ENCODE results near the gene NPAS2. TPM values are rescaled to one million over a fixed set of nuclear protein-coding genes. Genes with fewer than 3 reads are reported as not detected.

NPAS2 gene
- total RNA-seq, 1 donor from 2014 or later: 39.4 TPM

GRCh38 chr2:100802066-100802465 is 17.9 kb upstream of the NPAS2 start:
- peaks cover 4% of the 10 kb centered on the region for H3K27me3 Mint-ChIP-seq (ENCODE audit: insufficient read depth, low read depth)
- Histone ChIP-seq H3K27ac (no peak overlapping the region), H3K9ac (no peak overlapping the region), H3F3A (ENCODE audit: low read depth) (no peaks in the 10 kb centered on the region), H3K4me1 (no peaks in the 10 kb centered on the region), H3K79me2 (ENCODE audit: low read depth) (no peaks in the 10 kb centered on the region), H2AFZ (replicated peaks) (no peak overlapping the region), H4K20me1 (ENCODE audit: low read depth) (no peaks in the 10 kb centered on the region), H3K4me3 (no peak overlapping the region), H3K36me3 (no peaks in the 10 kb centered on the region), H3K9me3 (ENCODE audit: low read depth) (no peaks in the 10 kb centered on the region), H3K27me3 (no peaks in the 10 kb centered on the region), H3K4me2 (no peak overlapping the region)
- TF ChIP-seq CTCF (IDR thresholded peaks at IDR 0.05): no peak
- no peak for TF ChIP-seq EZH2phosphoT487 (IDR thresholded peaks at IDR 0.05)
- no peak for TF ChIP-seq EZH2 (IDR thresholded peaks at IDR 0.05)
- no peak overlapping the region for H3K4me3 Mint-ChIP-seq
- H3K9me3 Mint-ChIP-seq: no peaks in the 10 kb centered on the region
- H3K4me1 Mint-ChIP-seq: no peaks in the 10 kb centered on the region
- DNase-seq (ENCODE audit: low spot score): no peak
- no peaks in the 10 kb centered on the region for H3K36me3 Mint-ChIP-seq
- H3K27ac Mint-ChIP-seq: no peak overlapping the region

- no peak overlapping the region for H3K27ac ChIP-seq
- no peaks in the 10 kb centered on the region for H3K27me3 ChIP-seq
- Mint-ChIP-seq H3K4me1 (no peaks in the 10 kb centered on the region), H3K4me3 (no peak overlapping the region), H3K9me3 (no peaks in the 10 kb centered on the region), H3K36me3 (no peaks in the 10 kb centered on the region), H3K27ac (no peak overlapping the region), H3K27me3 (ENCODE audit: insufficient read depth, low read depth) (peaks cover 4% of the 10 kb centered on the region)
- H3K4me1 ChIP-seq: no peaks in the 10 kb centered on the region
- TF ChIP-seq EZH2phosphoT487 (IDR thresholded peaks at IDR 0.05): no peak
- TF ChIP-seq EZH2 (IDR thresholded peaks at IDR 0.05): no peak
- no peak overlapping the region for H3K4me3 ChIP-seq
- DNase-seq (ENCODE audit: low spot score): no peak
- H3K9me3 ChIP-seq (ENCODE audit: low read depth): no peaks in the 10 kb centered on the region
- no peaks in the 10 kb centered on the region for H3K36me3 ChIP-seq
- H4K20me1 ChIP-seq (ENCODE audit: low read depth): no peaks in the 10 kb centered on the region
- H3F3A ChIP-seq (ENCODE audit: low read depth): no peaks in the 10 kb centered on the region
- H3K4me2 ChIP-seq: no peak overlapping the region
- H3K79me2 ChIP-seq (ENCODE audit: low read depth): no peaks in the 10 kb centered on the region
- H3K9ac ChIP-seq: no peak overlapping the region
- H2AFZ ChIP-seq (replicated peaks): no peak overlapping the region
Measured at GRCh38 chr2:100803334-100803733, 16.6 kb upstream of the NPAS2 start.

DNA sequence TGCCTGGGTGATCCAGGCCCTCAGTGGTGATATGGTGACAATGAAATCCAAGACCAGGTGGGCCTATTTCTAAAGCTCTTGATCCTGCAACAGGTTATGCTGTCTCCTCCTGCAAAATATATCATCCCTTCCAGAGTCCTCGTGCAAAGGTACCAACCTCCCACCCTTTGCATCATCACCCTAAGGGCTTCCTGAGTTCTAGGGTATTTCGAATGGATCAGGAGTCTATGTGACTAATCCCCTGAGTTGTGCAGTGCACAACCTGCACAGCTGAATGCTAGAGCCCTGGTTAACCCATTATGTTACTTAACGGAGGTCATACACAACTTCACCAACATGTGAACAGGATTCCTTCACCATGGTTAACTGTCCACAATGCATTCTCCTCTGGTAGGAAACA is 13.4 kb upstream of the NPAS2 start:
- Histone ChIP-seq H3K4me1 (peaks cover 4% of the 10 kb centered on the region), H3F3A (ENCODE audit: low read depth) (no peaks in the 10 kb centered on the region), H3K9ac (no peak overlapping the region), H3K9me3 (ENCODE audit: low read depth) (no peaks in the 10 kb centered on the region), H3K27ac (no peak overlapping the region), H3K4me2 (no peak overlapping the region), H3K36me3 (no peaks in the 10 kb centered on the region), H3K27me3 (no peaks in the 10 kb centered on the region), H2AFZ (replicated peaks) (no peak overlapping the region), H3K79me2 (ENCODE audit: low read depth) (no peaks in the 10 kb centered on the region), H4K20me1 (ENCODE audit: low read depth) (no peaks in the 10 kb centered on the region), H3K4me3 (no peak overlapping the region)
- TF ChIP-seq EZH2phosphoT487 (IDR thresholded peaks at IDR 0.05): no peak
- TF ChIP-seq CTCF (IDR thresholded peaks at IDR 0.05): no peak
- TF ChIP-seq EZH2 (IDR thresholded peaks at IDR 0.05): no peak
- Mint-ChIP-seq H3K9me3 (peaks cover 6% of the 10 kb centered on the region), H3K4me3 (no peak overlapping the region), H3K27me3 (ENCODE audit: insufficient read depth, low read depth) (peaks cover 6% of the 10 kb centered on the region), H3K36me3 (no peaks in the 10 kb centered on the region), H3K27ac (no peak overlapping the region), H3K4me1 (no peaks in the 10 kb centered on the region)
- DNase-seq (ENCODE audit: low spot score): no peak

DNA sequence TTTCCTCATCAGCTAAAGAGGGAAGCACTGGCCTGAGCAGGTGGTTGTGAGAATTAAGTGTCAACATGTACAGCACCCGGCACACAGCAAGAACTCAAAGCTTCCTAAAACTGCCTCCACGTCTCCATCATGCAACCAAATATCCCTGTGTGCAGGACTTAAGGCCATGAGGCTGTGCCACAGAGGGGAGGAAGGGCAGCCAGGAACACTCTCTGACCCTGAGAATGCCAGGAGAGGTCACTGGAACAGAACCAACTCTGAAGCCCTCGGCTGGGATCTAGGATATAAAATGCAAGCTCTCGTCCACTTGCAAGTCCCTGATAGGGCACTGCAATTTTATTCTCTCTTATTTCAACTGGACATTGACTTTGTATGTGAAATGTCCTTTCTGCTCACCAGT is 12.2 kb upstream of the NPAS2 start:
- Histone ChIP-seq H3F3A (ENCODE audit: low read depth) (no peaks in the 10 kb centered on the region), H3K4me3 (no peak overlapping the region), H3K27ac (no peak overlapping the region), H3K9ac (no peak overlapping the region), H3K79me2 (ENCODE audit: low read depth) (no peaks in the 10 kb centered on the region), H2AFZ (replicated peaks) (no peak overlapping the region), H3K4me2 (no peak overlapping the region), H4K20me1 (ENCODE audit: low read depth) (no peaks in the 10 kb centered on the region), H3K4me1 (peaks cover 4% of the 10 kb centered on the region), H3K27me3 (no peaks in the 10 kb centered on the region), H3K9me3 (ENCODE audit: low read depth) (no peaks in the 10 kb centered on the region), H3K36me3 (no peaks in the 10 kb centered on the region)
- peaks cover 6% of the 10 kb centered on the region for H3K9me3 Mint-ChIP-seq
- peaks cover 6% of the 10 kb centered on the region for H3K27me3 Mint-ChIP-seq (ENCODE audit: insufficient read depth, low read depth)
- peaks cover 4% of the 10 kb centered on the region for H3K4me1 Mint-ChIP-seq
- TF ChIP-seq EZH2phosphoT487 (IDR thresholded peaks at IDR 0.05) (no peak), EZH2 (IDR thresholded peaks at IDR 0.05) (no peak), CTCF (IDR thresholded peaks at IDR 0.05) (no peak)
- H3K27ac Mint-ChIP-seq: no peak overlapping the region
- H3K4me3 Mint-ChIP-seq: no peak overlapping the region
- H3K36me3 Mint-ChIP-seq: no peaks in the 10 kb centered on the region
- no peak for DNase-seq (ENCODE audit: low spot score)
